Uterus (tissue), 4 donors: ENCODE data around the gene ASPHD1. TPM values are rescaled to one million over a fixed set of nuclear protein-coding genes. Genes with fewer than 3 reads are reported as not detected.

Experiments
- DNase-seq, 2 donors: peaks; one replicate each; pipeline ENCODE4 v3.0.0-alpha.2; 2019 to 2020
- H3K27ac ChIP-seq, 2 donors: fragments of 200-600 bp; sonication (generic); 1 replicate in 1 of 2; 2 replicates in 1 of 2; pipeline ENCODE4 v1.5.1; 2016 to 2018
- H3K27me3 ChIP-seq, 2 donors: fragments of 200-600 bp; sonication (generic); one replicate each; pipeline ENCODE4 v1.5.1; 2018 to 2019; ENCODE audit warnings: control low read depth in 1 of 2
- H3K36me3 ChIP-seq, 2 donors: fragments of 200-600 bp; sonication (generic); one replicate each; pipeline ENCODE4 v1.5.1; 2019; ENCODE audit warnings: control low read depth in 1 of 2
- H3K4me1 ChIP-seq, 2 donors: fragments of 200-600 bp; sonication (generic); one replicate each; pipeline ENCODE4 v1.5.1; 2018 to 2019; ENCODE audit warnings: control low read depth in 1 of 2
- H3K4me3 ChIP-seq, 2 donors: fragments of 200-600 bp; sonication (generic); 1 replicate in 1 of 2; 2 replicates in 1 of 2; pipeline ENCODE4 v1.5.1; 2018 to 2019; ENCODE audit warnings: mild to moderate bottlenecking in 1 of 2
- H3K9me3 ChIP-seq, 2 donors: fragments of 200-600 bp; sonication (generic); one replicate each; pipeline ENCODE4 v1.5.1; 2019; ENCODE audit warnings: control low read depth in 1 of 2
- POLR2A ChIP-seq, 2 donors: fragments of 450-650 bp; IDR thresholded peaks; one replicate each; pipeline ENCODE4 v1.6.1; 2016; ENCODE audit warnings: antibody characterized with exemption in 2 of 2, mild to moderate bottlenecking in 1 of 2, moderate library complexity in 1 of 2
- intact Hi-C: fragments of 100-400 bp; cut with DNase I; formaldehyde crosslinking; loops from one replicate; pipeline ENCODE4 v1.15.1; 2023; ENCODE audit warnings: low total_unique reads
- total RNA-seq, 4 donors: library from RNA; depleted of rRNA in 3 of 4; stranded (reverse); fragments of >200 nt in 3 of 4; gene quantifications; one replicate each; pipeline versions ENCODE4 v1.1.0 to v1.2.4, GENCODE V29; 2014 to 2023
- TF ChIP-seq, protein P1 (sequence below), 4 experiments: fragments of 200-600 bp in 2 of 4; fragments of 450-650 bp in 2 of 4; sonication (generic) in 2 of 4; IDR thresholded peaks; one replicate each; pipeline ENCODE4 v1.5.1; 2016 to 2019; ENCODE audit warnings: antibody characterized with exemption in 4 of 4, mild to moderate bottlenecking in 2 of 4, moderate library complexity in 1 of 4
- donor health status: DM: yes; HTN: yes; CAD: no.

Gene ASPHD1
- total RNA-seq, 4 donors from 2014 or later = 0.61 to 1.0 (median 1.0) TPM; not detected in 1

DNA sequence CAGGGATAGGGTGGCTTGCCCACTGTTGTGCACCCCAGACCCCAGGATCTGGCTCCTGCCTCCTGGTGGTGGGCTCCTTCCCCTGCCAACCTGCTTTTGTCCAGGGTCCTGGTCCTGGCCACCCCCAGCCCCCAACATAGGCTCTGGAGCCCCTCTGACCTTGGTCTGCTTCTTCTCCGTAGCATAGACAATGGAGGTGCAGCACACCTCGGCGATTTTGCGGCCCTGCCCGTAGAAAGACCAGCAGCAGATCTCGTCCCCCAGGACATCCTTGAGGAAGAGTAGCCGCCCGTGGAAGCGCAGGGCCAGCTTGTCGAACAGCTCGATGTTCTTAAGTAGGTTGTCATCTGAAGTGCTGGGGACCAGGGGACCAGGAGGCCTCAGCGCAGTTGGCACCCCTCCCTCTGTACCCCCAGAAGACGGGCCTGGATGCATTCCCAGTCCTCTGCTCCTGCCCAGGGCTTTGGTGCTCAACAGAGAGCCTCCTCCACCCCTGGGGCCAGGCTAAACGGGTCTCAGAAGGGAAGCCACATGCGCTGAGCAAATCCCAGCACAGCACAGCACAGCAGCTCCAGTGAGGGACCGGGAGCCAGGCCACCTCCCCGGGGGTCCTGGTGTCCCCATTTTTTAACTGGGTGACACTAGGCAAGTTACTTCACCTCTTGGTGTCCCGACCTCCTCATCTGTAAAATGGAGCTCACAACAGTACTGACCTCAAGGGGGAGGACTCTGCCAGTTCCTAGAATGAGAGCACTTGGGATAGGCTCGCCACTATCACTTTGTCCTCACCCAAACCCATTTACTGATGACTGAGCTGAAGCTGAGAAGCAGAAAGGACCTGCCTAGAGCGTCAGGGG is 10.8 kb downstream of the ASPHD1 start:
- DNase-seq = no peak
- H3K36me3 ChIP-seq = no peaks in the 10 kb centered on the region
- intact Hi-C loops = no loop called here
- H3K4me3 ChIP-seq = no peak overlapping the region
- TF ChIP-seq, protein P1, sequence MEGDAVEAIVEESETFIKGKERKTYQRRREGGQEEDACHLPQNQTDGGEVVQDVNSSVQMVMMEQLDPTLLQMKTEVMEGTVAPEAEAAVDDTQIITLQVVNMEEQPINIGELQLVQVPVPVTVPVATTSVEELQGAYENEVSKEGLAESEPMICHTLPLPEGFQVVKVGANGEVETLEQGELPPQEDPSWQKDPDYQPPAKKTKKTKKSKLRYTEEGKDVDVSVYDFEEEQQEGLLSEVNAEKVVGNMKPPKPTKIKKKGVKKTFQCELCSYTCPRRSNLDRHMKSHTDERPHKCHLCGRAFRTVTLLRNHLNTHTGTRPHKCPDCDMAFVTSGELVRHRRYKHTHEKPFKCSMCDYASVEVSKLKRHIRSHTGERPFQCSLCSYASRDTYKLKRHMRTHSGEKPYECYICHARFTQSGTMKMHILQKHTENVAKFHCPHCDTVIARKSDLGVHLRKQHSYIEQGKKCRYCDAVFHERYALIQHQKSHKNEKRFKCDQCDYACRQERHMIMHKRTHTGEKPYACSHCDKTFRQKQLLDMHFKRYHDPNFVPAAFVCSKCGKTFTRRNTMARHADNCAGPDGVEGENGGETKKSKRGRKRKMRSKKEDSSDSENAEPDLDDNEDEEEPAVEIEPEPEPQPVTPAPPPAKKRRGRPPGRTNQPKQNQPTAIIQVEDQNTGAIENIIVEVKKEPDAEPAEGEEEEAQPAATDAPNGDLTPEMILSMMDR (IDR thresholded peaks at IDR 0.05) = no peak
- TF ChIP-seq POLR2A (IDR thresholded peaks at IDR 0.05) = no peak
- H3K27me3 ChIP-seq = no peaks in the 10 kb centered on the region
- H3K4me1 ChIP-seq = no peaks in the 10 kb centered on the region
- no peak overlapping the region for H3K27ac ChIP-seq
- no peaks in the 10 kb centered on the region for H3K9me3 ChIP-seq

DNA sequence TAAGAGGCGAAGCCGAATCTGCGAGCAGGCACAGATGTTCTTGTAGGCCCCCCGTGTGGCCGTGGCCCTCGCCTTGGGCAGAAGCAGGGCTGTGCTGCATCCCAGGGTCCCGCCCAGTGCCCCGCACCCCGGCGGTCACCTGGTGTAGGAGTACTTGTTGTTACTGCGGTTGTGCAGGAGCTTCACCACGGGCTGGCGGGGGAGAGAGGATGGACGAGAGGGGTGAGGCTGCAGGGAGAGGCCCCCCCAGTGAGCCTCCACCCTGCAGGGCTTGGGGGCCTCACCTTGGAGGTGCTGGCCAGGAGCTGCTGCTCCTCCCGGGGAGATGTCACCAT is 11.4 kb downstream of the ASPHD1 start:
- no peak for TF ChIP-seq POLR2A (IDR thresholded peaks at IDR 0.05)
- TF ChIP-seq, protein P1 (IDR thresholded peaks at IDR 0.05) = no peak
- no peak overlapping the region for H3K4me3 ChIP-seq
- H3K9me3 ChIP-seq = no peaks in the 10 kb centered on the region
- H3K36me3 ChIP-seq = no peaks in the 10 kb centered on the region
- no peak overlapping the region for H3K27ac ChIP-seq
- H3K27me3 ChIP-seq = no peaks in the 10 kb centered on the region
- no peak for DNase-seq
- intact Hi-C loops = no loop called here
- no peaks in the 10 kb centered on the region for H3K4me1 ChIP-seq

DNA sequence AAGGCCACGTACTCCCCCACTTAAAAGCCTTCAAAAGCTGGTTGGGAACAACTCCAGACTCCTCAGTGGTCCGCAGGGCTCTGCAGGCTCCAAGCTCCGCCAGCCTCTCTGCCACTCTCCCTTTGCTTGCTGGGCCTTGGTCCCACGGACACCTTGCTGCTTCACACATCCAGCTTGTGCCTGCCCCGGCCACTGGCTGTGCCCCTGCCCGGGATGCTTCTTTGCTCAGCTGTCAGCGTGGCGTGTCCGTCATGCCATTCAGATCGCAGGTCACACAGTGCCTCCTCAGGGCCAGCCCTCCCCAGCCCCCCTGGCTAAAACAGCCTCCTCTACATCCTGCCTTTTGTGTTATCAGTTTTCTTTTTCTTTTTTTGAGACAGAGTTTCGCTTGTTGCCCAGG is 11.8 kb downstream of the ASPHD1 start:
- no peak for TF ChIP-seq POLR2A (IDR thresholded peaks at IDR 0.05)
- TF ChIP-seq, protein P1 (IDR thresholded peaks at IDR 0.05) = no peak
- Histone ChIP-seq H3K4me3 (no peak overlapping the region), H3K27me3 (no peaks in the 10 kb centered on the region), H3K27ac (no peak overlapping the region), H3K4me1 (no peaks in the 10 kb centered on the region), H3K36me3 (no peaks in the 10 kb centered on the region), H3K9me3 (no peaks in the 10 kb centered on the region)
- DNase-seq = no peak
- intact Hi-C loops = no loop called here

DNA sequence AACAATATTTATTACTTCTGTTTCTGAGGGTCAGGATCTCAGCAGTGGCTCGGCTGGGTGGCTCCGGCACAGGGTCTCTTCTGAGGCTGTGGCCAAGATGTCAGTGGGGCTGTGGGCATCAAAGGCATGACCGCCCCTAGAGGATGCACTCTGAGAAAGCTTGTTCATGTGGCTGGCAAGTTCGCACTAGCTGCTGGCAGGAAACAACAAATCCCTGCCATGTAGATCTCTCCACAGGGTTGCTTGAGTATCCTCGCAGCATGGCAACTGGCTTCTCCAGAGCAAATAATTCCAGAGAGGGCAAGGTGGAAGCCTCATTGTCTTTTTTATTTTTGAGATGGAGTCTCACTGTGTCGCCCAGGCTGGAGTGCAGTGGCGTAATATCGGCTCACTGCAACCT is 13.2 kb downstream of the ASPHD1 start:
- TF ChIP-seq, protein P1 (IDR thresholded peaks at IDR 0.05) = no peak
- no peak for TF ChIP-seq POLR2A (IDR thresholded peaks at IDR 0.05)
- no peaks in the 10 kb centered on the region for H3K4me1 ChIP-seq
- intact Hi-C loops = no loop called here
- no peaks in the 10 kb centered on the region for H3K27me3 ChIP-seq
- no peak for DNase-seq
- H3K9me3 ChIP-seq = no peaks in the 10 kb centered on the region
- no peak overlapping the region for H3K4me3 ChIP-seq
- no peaks in the 10 kb centered on the region for H3K36me3 ChIP-seq
- H3K27ac ChIP-seq = no peak overlapping the region

DNA sequence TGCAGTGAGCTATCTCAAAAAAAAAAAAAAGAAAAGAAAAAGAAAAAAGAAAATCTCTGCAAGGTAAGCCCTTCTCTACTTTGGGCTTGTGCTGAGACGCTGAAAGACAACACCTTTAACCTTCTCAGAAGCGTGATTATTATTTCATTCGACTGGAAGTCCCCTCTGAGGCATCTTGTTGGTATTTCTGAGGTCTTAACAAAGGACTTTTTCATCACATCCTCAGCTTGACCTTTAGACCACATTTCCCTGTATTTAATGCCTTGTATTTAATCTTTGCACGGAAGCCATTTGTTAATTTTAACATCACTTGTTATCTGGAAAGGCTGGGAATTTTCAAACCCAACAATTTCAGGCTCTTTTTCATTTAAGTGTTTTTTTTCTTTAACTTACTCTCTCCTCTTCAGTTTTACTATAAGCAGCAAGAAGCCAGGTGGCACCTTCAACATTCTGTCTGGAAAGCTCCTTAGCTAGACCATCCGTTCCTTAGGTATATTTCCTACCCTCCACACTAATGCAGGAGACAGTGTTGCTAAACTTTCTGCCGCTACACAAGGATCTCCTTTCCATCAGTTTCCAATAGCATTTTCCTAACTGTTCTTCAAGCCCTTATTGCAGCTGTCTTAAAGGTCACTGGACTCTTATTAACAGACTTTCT is 15.4 kb downstream of the ASPHD1 start:
- H3K36me3 ChIP-seq = no peaks in the 10 kb centered on the region
- H3K4me3 ChIP-seq = no peak overlapping the region
- H3K27me3 ChIP-seq = no peaks in the 10 kb centered on the region
- no peaks in the 10 kb centered on the region for H3K4me1 ChIP-seq
- H3K9me3 ChIP-seq = no peaks in the 10 kb centered on the region
- TF ChIP-seq POLR2A (IDR thresholded peaks at IDR 0.05) = no peak
- TF ChIP-seq, protein P1 (IDR thresholded peaks at IDR 0.05) = no peak
- intact Hi-C loops = no loop called here
- no peak overlapping the region for H3K27ac ChIP-seq
- DNase-seq = no peak
